ENCODE data around the gene PEX6. TPM values are rescaled to one million over a fixed set of nuclear protein-coding genes. Genes with fewer than 3 reads are reported as not detected.
A peak's percentile ranks its signal among the peaks of the same experiment; 100 is the strongest.

The PEX6 gene
- total and polyA plus RNA-seq, 2 of the 13 experiments (the other 11 are each of a cell fraction or from before 2014, with no cell fraction given), result 5.1 to 6.7 TPM

DNA sequence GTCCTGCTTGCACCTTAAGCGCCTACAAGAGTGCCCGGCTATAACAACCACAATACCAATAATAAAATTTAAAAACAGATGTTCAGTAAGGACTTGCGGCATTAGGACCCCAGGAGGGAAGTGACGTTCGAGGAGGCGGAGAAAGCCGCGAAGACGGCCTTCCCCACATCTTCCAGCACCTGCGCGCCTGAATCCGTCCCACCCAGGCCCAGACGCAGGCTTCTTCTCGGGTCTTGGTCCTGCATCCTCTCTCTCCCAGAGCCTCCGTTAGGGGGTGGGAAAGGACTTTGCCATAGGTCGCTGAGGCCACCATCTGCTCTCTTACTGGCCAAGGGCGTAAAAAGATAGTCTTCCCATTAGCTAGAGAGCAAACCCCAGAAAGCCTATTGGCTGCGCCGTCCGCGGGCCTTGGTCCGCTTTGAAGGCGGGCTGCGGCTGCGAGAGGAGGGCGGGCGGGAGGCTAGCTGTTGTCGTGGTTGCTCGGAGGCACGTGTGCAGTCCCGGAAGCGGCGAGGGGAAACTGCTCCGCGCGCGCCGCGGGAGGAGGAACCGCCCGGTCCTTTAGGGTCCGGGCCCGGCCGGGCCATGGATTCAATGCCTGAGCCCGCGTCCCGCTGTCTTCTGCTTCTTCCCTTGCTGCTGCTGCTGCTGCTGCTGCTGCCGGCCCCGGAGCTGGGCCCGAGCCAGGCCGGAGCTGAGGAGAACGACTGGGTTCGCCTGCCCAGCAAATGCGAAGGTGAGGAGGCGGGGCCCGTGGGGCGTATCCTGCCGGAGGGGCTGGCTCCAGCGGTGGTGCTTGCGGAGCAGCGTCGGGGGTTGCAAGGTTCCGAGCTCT lies 49.8 kb downstream of the PEX6 start, which contains the start of gene CNPY3 (continued):
- TF ChIP-seq KDM6A (CRISPR knock-in tag; IDR thresholded peaks at IDR 0.05; ENCODE audit: low read depth) (peak; percentile 43; the same call in 1 of the 2 replicates), MTERF4 (CRISPR knock-in tag; IDR thresholded peaks at IDR 0.05) (peak; percentile 80; the same call in 1 of the 2 replicates), CHD2 (IDR thresholded peaks at IDR 0.05; ENCODE audit: low read depth, low read length) (peak; percentile 49; the same call in 1 of the 2 replicates), DR1 (CRISPR knock-in tag; IDR thresholded peaks at IDR 0.05) (no peak; the same call in none of the 2 replicates), SP5 (CRISPR knock-in tag; IDR thresholded peaks at IDR 0.05; ENCODE audit: borderline replicate concordance, low read depth) (peak; percentile 73; the same call in 1 of the 2 replicates), ZNF224 (CRISPR knock-in tag; IDR thresholded peaks at IDR 0.05) (peak; percentile 98), TBP (CRISPR knock-in tag; IDR thresholded peaks at IDR 0.05) (no peak), ELF4 (CRISPR knock-in tag; IDR thresholded peaks at IDR 0.05; ENCODE audit: borderline replicate concordance) (peak; percentile 99), RARG (CRISPR knock-in tag; IDR thresholded peaks at IDR 0.05; ENCODE audit: low read depth) (no peak), THAP11 (CRISPR knock-in tag; IDR thresholded peaks at IDR 0.05) (peak; percentile 86), ZNF678 (CRISPR knock-in tag; IDR thresholded peaks at IDR 0.05) (peak; percentile 98), CAMTA2 (CRISPR knock-in tag; IDR thresholded peaks at IDR 0.05; ENCODE audit: borderline replicate concordance) (peak; percentile 71; the same call in 1 of the 2 replicates), ASH2L (IDR thresholded peaks at IDR 0.05; ENCODE audit: insufficient read length, low read depth, low read length) (no peak), MED8 (CRISPR knock-in tag; IDR thresholded peaks at IDR 0.05; ENCODE audit: insufficient replicate concordance) (peak; percentile 58), ZMAT3 (CRISPR knock-in tag; conservative IDR thresholded peaks at IDR 0.05) (peak; percentile 100), TBX2 (CRISPR knock-in tag; IDR thresholded peaks at IDR 0.05; ENCODE audit: borderline replicate concordance) (peak; percentile 96), HDAC6 (IDR thresholded peaks at IDR 0.05; ENCODE audit: low read depth, low read length) (no peak), MXD4 (CRISPR knock-in tag; IDR thresholded peaks at IDR 0.05) (peak; percentile 99), SETDB1 (CRISPR knock-in tag; IDR thresholded peaks at IDR 0.05; ENCODE audit: borderline replicate concordance) (0 out of 2 replicates have a peak, but pooled peaks have one; percentile 64), CCAR2 (optimal IDR thresholded peaks at IDR 0.05; ENCODE audit: low read depth, low read length) (no peak), U2AF1 (optimal IDR thresholded peaks at IDR 0.05; ENCODE audit: low read depth, low read length) (no peak), KLF9 (CRISPR knock-in tag; IDR thresholded peaks at IDR 0.05; ENCODE audit: low read depth) (no peak; the same call in 1 of the 2 replicates), SIX1 (CRISPR knock-in tag; IDR thresholded peaks at IDR 0.05; ENCODE audit: borderline replicate concordance) (no peak), ZNF788 (CRISPR knock-in tag; IDR thresholded peaks at IDR 0.05; ENCODE audit: borderline replicate concordance) (peak; percentile 96; the same call in 1 of the 2 replicates), PHB2 (IDR thresholded peaks at IDR 0.05; ENCODE audit: partially characterized antibody) (no peak)
- TF ChIP-seq, protein P1, sequence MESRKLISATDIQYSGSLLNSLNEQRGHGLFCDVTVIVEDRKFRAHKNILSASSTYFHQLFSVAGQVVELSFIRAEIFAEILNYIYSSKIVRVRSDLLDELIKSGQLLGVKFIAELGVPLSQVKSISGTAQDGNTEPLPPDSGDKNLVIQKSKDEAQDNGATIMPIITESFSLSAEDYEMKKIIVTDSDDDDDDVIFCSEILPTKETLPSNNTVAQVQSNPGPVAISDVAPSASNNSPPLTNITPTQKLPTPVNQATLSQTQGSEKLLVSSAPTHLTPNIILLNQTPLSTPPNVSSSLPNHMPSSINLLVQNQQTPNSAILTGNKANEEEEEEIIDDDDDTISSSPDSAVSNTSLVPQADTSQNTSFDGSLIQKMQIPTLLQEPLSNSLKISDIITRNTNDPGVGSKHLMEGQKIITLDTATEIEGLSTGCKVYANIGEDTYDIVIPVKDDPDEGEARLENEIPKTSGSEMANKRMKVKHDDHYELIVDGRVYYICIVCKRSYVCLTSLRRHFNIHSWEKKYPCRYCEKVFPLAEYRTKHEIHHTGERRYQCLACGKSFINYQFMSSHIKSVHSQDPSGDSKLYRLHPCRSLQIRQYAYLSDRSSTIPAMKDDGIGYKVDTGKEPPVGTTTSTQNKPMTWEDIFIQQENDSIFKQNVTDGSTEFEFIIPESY (CRISPR knock-in tag; IDR thresholded peaks at IDR 0.05), result 0 out of 2 replicates have a peak, but pooled peaks have one; percentile 28
- TF ChIP-seq, protein P2, sequence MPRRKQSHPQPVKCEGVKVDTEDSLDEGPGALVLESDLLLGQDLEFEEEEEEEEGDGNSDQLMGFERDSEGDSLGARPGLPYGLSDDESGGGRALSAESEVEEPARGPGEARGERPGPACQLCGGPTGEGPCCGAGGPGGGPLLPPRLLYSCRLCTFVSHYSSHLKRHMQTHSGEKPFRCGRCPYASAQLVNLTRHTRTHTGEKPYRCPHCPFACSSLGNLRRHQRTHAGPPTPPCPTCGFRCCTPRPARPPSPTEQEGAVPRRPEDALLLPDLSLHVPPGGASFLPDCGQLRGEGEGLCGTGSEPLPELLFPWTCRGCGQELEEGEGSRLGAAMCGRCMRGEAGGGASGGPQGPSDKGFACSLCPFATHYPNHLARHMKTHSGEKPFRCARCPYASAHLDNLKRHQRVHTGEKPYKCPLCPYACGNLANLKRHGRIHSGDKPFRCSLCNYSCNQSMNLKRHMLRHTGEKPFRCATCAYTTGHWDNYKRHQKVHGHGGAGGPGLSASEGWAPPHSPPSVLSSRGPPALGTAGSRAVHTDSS (CRISPR knock-in tag; conservative IDR thresholded peaks at IDR 0.05), result no peak

All from HepG2 (cell line).